ENCODE data around the gene ATP6AP2. TPM values are rescaled to one million over a fixed set of nuclear protein-coding genes. Genes with fewer than 3 reads are reported as not detected.

The ATP6AP2 gene
- total RNA-seq, 1 experiment from 2014 or later: 67.5 TPM

DNA sequence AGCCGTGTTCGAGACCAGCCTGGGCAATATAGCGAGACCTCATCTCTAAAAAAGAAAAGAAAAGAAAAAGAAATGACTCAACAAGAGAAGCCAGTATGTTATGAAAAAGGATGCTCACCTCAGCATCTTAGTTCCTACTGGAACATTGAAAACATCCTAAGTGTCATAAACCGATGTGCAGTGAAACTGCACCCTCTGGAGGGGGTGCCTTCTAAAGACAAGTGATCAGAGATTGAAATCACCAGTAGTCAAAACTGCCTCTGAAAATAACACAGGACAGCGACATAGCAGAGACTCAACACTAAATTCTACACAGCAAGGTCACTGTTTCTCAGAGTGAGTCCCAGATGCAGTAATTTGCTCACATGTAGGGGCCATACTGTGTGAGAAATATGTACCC is 28.0 kb upstream of the ATP6AP2 start:
- H3K4me1 Mint-ChIP-seq: peaks cover 0 to 2% of the 10 kb centered on the region in 2 experiments; a peak in 1 of 4 replicates
- peaks cover 0 to 2% (median 2%) of the 10 kb centered on the region in 3 experiments; a peak in 3 of 7 replicates for H3K36me3 Mint-ChIP-seq (ENCODE audit: insufficient read depth in 1 of 3, low read depth in 3 of 3)
- Histone ChIP-seq H3K4me2 (ENCODE audit: insufficient read depth, insufficient read length, low read length) (no peak overlapping the region), H3K79me1 (ENCODE audit: insufficient read depth, low read depth, low read length, poor library complexity, severe bottlenecking) (no peaks in the 10 kb centered on the region), H2AFZ (ENCODE audit: low read length) (no peak overlapping the region), H2BK15ac (ENCODE audit: low read depth, low read length) (no peak overlapping the region), H3K23me2 (ENCODE audit: insufficient read length, low read depth, low read length, poor library complexity, severe bottlenecking) (no peaks in the 10 kb centered on the region), H3T11ph (ENCODE audit: low read length) (no peak overlapping the region), H3K27me3 (ENCODE audit: insufficient read depth, low read length) (no peaks in the 10 kb centered on the region), H3K9ac (ENCODE audit: extremely low read depth, insufficient read length, low read length) (no peak overlapping the region), H2BK120ac (ENCODE audit: low read depth, low read length, poor library complexity, severe bottlenecking) (no peak overlapping the region), H3K4ac (ENCODE audit: low read depth, low read length) (no peak overlapping the region), H2BK12ac (ENCODE audit: insufficient read length, low read depth, low read length) (no peak overlapping the region), H4K91ac (ENCODE audit: insufficient read length, low read depth, low read length) (no peak overlapping the region), H3K4me1 (ENCODE audit: insufficient read depth, low read length) (no peaks in the 10 kb centered on the region), H3K18ac (ENCODE audit: insufficient read length, low read depth, low read length) (no peak overlapping the region), H3K27ac (ENCODE audit: insufficient read length, low read depth, low read length) (no peak overlapping the region), H3K56ac (ENCODE audit: insufficient read length, low read depth, low read length) (no peak overlapping the region), H4K20me1 (ENCODE audit: control insufficient read depth, insufficient read depth, insufficient read length) (no peaks in the 10 kb centered on the region), H2BK20ac (ENCODE audit: low read depth, low read length, poor library complexity, severe bottlenecking) (no peak overlapping the region), H4K8ac (replicated peaks; ENCODE audit: insufficient read length, low read depth, low read length) (no peak overlapping the region), H2AK5ac (ENCODE audit: insufficient read length, low read length) (no peak overlapping the region), H4K5ac (ENCODE audit: insufficient read length, low read depth, low read length) (no peak overlapping the region), H2BK5ac (ENCODE audit: insufficient read length, low read length) (no peak overlapping the region), H3K14ac (ENCODE audit: insufficient read depth, low read length) (no peak overlapping the region), H3K23ac (ENCODE audit: insufficient read length, low read depth, low read length) (no peak overlapping the region), H3K79me2 (ENCODE audit: insufficient read depth, low read length) (no peaks in the 10 kb centered on the region), H3K9me3 (ENCODE audit: control insufficient read depth, low read depth, low read length) (no peaks in the 10 kb centered on the region)
- no CpG with 5 or more reads among the region's 5 CpGs for WGBS (ENCODE audit: extremely low coverage, insufficient read length, low lambda C conversion rate)
- peaks cover 54 to 70% of the 10 kb centered on the region in 2 experiments for H3K9me3 Mint-ChIP-seq
- H3K4me3 Mint-ChIP-seq: no peak overlapping the region
- no peak overlapping the region for H3K27ac Mint-ChIP-seq
- H3K27me3 Mint-ChIP-seq (ENCODE audit: low read depth): no peaks in the 10 kb centered on the region
- TF ChIP-seq, protein P1, sequence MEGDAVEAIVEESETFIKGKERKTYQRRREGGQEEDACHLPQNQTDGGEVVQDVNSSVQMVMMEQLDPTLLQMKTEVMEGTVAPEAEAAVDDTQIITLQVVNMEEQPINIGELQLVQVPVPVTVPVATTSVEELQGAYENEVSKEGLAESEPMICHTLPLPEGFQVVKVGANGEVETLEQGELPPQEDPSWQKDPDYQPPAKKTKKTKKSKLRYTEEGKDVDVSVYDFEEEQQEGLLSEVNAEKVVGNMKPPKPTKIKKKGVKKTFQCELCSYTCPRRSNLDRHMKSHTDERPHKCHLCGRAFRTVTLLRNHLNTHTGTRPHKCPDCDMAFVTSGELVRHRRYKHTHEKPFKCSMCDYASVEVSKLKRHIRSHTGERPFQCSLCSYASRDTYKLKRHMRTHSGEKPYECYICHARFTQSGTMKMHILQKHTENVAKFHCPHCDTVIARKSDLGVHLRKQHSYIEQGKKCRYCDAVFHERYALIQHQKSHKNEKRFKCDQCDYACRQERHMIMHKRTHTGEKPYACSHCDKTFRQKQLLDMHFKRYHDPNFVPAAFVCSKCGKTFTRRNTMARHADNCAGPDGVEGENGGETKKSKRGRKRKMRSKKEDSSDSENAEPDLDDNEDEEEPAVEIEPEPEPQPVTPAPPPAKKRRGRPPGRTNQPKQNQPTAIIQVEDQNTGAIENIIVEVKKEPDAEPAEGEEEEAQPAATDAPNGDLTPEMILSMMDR (conservative IDR thresholded peaks at IDR 0.05): no peak
- DNase-seq: no peak
